PC-3 (cell line): ENCODE data around the gene NEU1.

Experiments used
- EZH2 ChIP-seq: fragments of 300-600 bp; sonication (generic); IDR thresholded peaks from one replicate; pipeline ENCODE4 v1.6.1; 2017; ENCODE audit warnings: antibody characterized with exemption, mild to moderate bottlenecking, low read length; ENCODE audit not compliant: unreplicated experiment
- TF ChIP-seq, protein P1 (sequence below): fragments of 300-600 bp; sonication (generic); conservative IDR thresholded peaks from 2 replicates; pipeline ENCODE4 v1.5.1; 2017; ENCODE audit warnings: antibody characterized with exemption, low read depth, mild to moderate bottlenecking, low read length

DNA sequence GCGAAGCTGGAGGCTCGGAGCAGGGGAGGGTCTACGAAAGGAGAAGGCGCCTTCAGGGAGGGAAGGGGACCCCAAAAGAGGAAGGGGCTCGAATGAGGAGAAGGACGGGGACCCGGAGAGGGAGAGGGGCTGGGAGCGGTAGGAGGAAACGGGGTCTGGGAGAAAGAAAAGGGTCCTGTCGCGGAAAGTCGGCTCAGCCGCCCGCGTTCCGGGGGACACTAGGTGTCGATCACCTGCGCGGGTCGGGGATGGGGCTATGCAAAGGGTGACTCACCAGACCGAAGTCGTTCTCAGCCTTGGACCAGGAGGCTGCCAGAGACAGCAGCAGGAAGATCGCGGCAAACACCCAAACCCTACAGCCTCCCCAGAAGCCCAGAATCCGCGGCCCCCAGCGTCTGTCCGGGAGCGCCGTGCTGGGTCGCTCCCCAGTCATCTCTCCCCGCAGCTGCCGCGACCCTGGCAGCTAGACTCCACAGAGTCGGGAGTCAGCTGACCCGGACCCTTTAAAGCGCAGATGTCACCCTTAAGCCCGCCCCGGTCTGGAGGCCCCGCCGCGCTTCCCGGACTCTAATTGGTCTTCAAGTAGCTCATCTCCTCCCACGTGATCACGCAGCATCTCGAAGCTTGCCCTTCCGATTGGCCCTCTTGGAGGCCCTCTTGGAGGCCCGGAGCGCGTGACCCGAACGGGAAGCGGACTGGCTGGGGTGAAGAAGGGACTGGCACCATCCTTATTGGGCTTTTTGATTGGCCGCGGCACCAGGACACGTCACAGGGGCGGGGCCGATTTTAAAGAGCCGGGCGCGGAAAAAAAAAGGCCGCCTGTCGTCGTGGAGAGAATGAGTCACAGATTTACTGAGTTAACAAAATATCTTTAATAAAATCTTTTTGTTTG is at the start of gene NEU1:
- TF ChIP-seq, protein P1, sequence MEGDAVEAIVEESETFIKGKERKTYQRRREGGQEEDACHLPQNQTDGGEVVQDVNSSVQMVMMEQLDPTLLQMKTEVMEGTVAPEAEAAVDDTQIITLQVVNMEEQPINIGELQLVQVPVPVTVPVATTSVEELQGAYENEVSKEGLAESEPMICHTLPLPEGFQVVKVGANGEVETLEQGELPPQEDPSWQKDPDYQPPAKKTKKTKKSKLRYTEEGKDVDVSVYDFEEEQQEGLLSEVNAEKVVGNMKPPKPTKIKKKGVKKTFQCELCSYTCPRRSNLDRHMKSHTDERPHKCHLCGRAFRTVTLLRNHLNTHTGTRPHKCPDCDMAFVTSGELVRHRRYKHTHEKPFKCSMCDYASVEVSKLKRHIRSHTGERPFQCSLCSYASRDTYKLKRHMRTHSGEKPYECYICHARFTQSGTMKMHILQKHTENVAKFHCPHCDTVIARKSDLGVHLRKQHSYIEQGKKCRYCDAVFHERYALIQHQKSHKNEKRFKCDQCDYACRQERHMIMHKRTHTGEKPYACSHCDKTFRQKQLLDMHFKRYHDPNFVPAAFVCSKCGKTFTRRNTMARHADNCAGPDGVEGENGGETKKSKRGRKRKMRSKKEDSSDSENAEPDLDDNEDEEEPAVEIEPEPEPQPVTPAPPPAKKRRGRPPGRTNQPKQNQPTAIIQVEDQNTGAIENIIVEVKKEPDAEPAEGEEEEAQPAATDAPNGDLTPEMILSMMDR = no peak
- TF ChIP-seq EZH2 = no peak
